Naive thymus-derived CD4-positive, alpha-beta T cell (primary cell): ENCODE results near the gene POLR3B. TPM values are rescaled to one million over a fixed set of nuclear protein-coding genes. Genes with fewer than 3 reads are reported as not detected.
A peak's percentile ranks its signal among the peaks of the same experiment; 100 is the strongest.

Experiments
- ATAC-seq: fragments of 150-1000 bp; cut with Tn5 transposase; 2 replicates; pipeline ENCODE4 v1.10.0; 2021; ENCODE audit warnings: mild to moderate bottlenecking, moderate library complexity
- CTCF ChIA-PET: fragments of 350-600 bp; sonication (Branson Sonifier 250); formaldehyde crosslinking; loops from one replicate; lab custom pipeline; 2021; ENCODE audit warnings: antibody characterized with exemption; lab: Charles Lee
- POLR2A ChIA-PET: fragments of 350-600 bp; sonication (Branson Sonifier 250); formaldehyde crosslinking; loops from one replicate; lab custom pipeline; 2021; ENCODE audit warnings: antibody characterized with exemption, inconsistent platforms; lab: Charles Lee
- DNase-seq, 9 donors: peaks; one replicate each; pipeline versions ENCODE4 v3.0.0 to v3.0.0-alpha.2; 2020 to 2022; ENCODE audit warnings: mixed read lengths in 1 of 9
- H3K27ac ChIP-seq: one replicate; pipeline ENCODE4 v1.7.0; 2013; ENCODE audit warnings: mild to moderate bottlenecking, low read depth, low read length, moderate library complexity
- H3K27me3 ChIP-seq, 2 donors: one replicate each; pipeline ENCODE4 v1.7.0; 2013; ENCODE audit warnings: low read length in 2 of 2, mild to moderate bottlenecking in 2 of 2, moderate library complexity in 2 of 2; ENCODE audit not compliant: control insufficient read depth in 2 of 2, insufficient read depth in 2 of 2
- H3K36me3 ChIP-seq, 3 experiments: 1 replicate in 2 of 3; 2 replicates in 1 of 3; pipeline ENCODE4 v1.7.0; 2013; ENCODE audit warnings: low read length in 3 of 3, mild to moderate bottlenecking in 3 of 3, moderate library complexity in 1 of 3; ENCODE audit not compliant: insufficient read depth in 3 of 3, control insufficient read depth in 2 of 3
- H3K4me1 ChIP-seq, 2 donors: one replicate each; pipeline ENCODE4 v1.7.0; 2013; ENCODE audit warnings: low read length in 2 of 2, mild to moderate bottlenecking in 2 of 2, moderate library complexity in 1 of 2; ENCODE audit not compliant: control insufficient read depth in 2 of 2, insufficient read depth in 2 of 2
- H3K4me3 ChIP-seq: 2 replicates; pipeline ENCODE4 v1.7.0; 2013; ENCODE audit warnings: mild to moderate bottlenecking, low read length
- H3K9me3 ChIP-seq, 3 experiments: 1 replicate in 2 of 3; 2 replicates in 1 of 3; pipeline ENCODE4 v1.7.0; 2013; ENCODE audit warnings: low read length in 3 of 3; ENCODE audit not compliant: control insufficient read depth in 2 of 3
- H3K27ac Mint-ChIP-seq, 9 donors: one replicate each; pipeline ENCODE4 v1.8.0; 2020 to 2022; ENCODE audit warnings: mixed read lengths in 9 of 9, mild to moderate bottlenecking in 8 of 9, moderate library complexity in 5 of 9, inconsistent platforms in 2 of 9
- H3K27me3 Mint-ChIP-seq, 5 donors: one replicate each; pipeline ENCODE4 v1.8.0; 2021 to 2022; ENCODE audit warnings: mixed read lengths in 5 of 5, mild to moderate bottlenecking in 1 of 5
- H3K36me3 Mint-ChIP-seq, 5 donors: one replicate each; pipeline ENCODE4 v1.8.0; 2020 to 2022; ENCODE audit warnings: mixed read lengths in 5 of 5, mild to moderate bottlenecking in 3 of 5, inconsistent platforms in 1 of 5
- H3K4me1 Mint-ChIP-seq, 7 donors: one replicate each; pipeline ENCODE4 v1.8.0; 2020 to 2022; ENCODE audit warnings: mixed read lengths in 7 of 7, mild to moderate bottlenecking in 3 of 7, inconsistent platforms in 1 of 7
- H3K4me3 Mint-ChIP-seq, 10 donors: one replicate each; pipeline ENCODE4 v1.8.0; 2020 to 2022; ENCODE audit warnings: mild to moderate bottlenecking in 10 of 10, mixed read lengths in 10 of 10, moderate library complexity in 6 of 10, inconsistent platforms in 2 of 10
- H3K9me3 Mint-ChIP-seq, 11 donors: one replicate each; pipeline ENCODE4 v1.8.0; 2020 to 2022; ENCODE audit warnings: mixed read lengths in 11 of 11, mild to moderate bottlenecking in 4 of 11, inconsistent platforms in 1 of 11, moderate library complexity in 1 of 11
- intact Hi-C, 2 donors: fragments of 100-400 bp; cut with micrococcal nuclease; formaldehyde crosslinking; loops; one replicate each; pipeline ENCODE4 v1.15.1; 2023
- polyA plus RNA-seq, 2 donors: library from polyadenylated mRNA; unstranded; fragments of 300-500 nt; fragmentation: Illumina TruSeq; gene quantifications; one replicate each; pipeline ENCODE4 v1.2.3, GENCODE V29; 2021
- total RNA-seq, 6 experiments: library from RNA in 5 of 6; stranded (reverse) in 5 of 6; gene quantifications; 1 replicate in 5 of 6; 2 replicates in 1 of 6; pipeline ENCODE4 v1.2.3 and lab custom pipeline; 2021 to 2026

Gene POLR3B
- total and polyA plus RNA-seq, 7 experiments from 2014 or later = 4.7 to 8.7 (median 6.8) TPM

- POLR2A ChIA-PET = no interaction called here
- H3K27ac Mint-ChIP-seq = no peak overlapping the region
- H3K9me3 Mint-ChIP-seq = no peaks in the 10 kb centered on the region
- H3K36me3 Mint-ChIP-seq = peaks cover 3 to 38% (median 14%) of the 10 kb centered on the region in 5 donors
- Histone ChIP-seq H3K4me3 (no peak overlapping the region), H3K27me3 (no peaks in the 10 kb centered on the region), H3K9me3 (no peaks in the 10 kb centered on the region), H3K4me1 (no peaks in the 10 kb centered on the region), H3K27ac (no peak overlapping the region), H3K36me3 (peaks cover 0 to 25% (median 0%) of the 10 kb centered on the region in 3 experiments)
- CTCF ChIA-PET = no interaction called here
- no peaks in the 10 kb centered on the region for H3K4me1 Mint-ChIP-seq
- ATAC-seq = no peak
- no peak overlapping the region for H3K4me3 Mint-ChIP-seq
- intact Hi-C loops = no loop called here
- no peak for DNase-seq
- H3K27me3 Mint-ChIP-seq = no peaks in the 10 kb centered on the region
These were observed 70.4 kb downstream of the POLR3B start for GRCh38 chr12:106427917-106428316.

- Mint-ChIP-seq H3K4me3 (no peak overlapping the region), H3K9me3 (no peaks in the 10 kb centered on the region), H3K27ac (peak overlapping the region in 1 of 9 donors; percentile 8), H3K36me3 (peaks cover 3 to 33% (median 16%) of the 10 kb centered on the region in 5 donors), H3K27me3 (no peaks in the 10 kb centered on the region), H3K4me1 (no peaks in the 10 kb centered on the region)
- POLR2A ChIA-PET = no interaction called here
- no peak overlapping the region for H3K4me3 ChIP-seq
- CTCF ChIA-PET = interaction anchor here (0.7 kb wide), 1 partner anchor 21 kb away, joined by 3 read pairs; no protein-coding TSS in a partner anchor
- H3K27ac ChIP-seq = no peak overlapping the region
- H3K36me3 ChIP-seq = peaks cover 0 to 28% (median 0%) of the 10 kb centered on the region in 3 experiments
- no peaks in the 10 kb centered on the region for H3K27me3 ChIP-seq
- intact Hi-C loops = no loop called here
- no peak for ATAC-seq
- no peak for DNase-seq
- H3K4me1 ChIP-seq = no peaks in the 10 kb centered on the region
- no peaks in the 10 kb centered on the region for H3K9me3 ChIP-seq
These were observed 70.8 kb downstream of the POLR3B start for GRCh38 chr12:106428384-106428783.

GRCh38 chr12:106429043-106429552, 71.5 kb downstream of the POLR3B start:
- Histone ChIP-seq H3K27ac (no peak overlapping the region), H3K27me3 (no peaks in the 10 kb centered on the region), H3K4me1 (no peaks in the 10 kb centered on the region), H3K36me3 (peaks cover 0 to 35% (median 0%) of the 10 kb centered on the region in 3 experiments), H3K4me3 (no peak overlapping the region), H3K9me3 (no peaks in the 10 kb centered on the region)
- ATAC-seq = no peak
- no peak for DNase-seq
- Mint-ChIP-seq H3K4me1 (no peaks in the 10 kb centered on the region), H3K27ac (no peak overlapping the region), H3K27me3 (no peaks in the 10 kb centered on the region), H3K36me3 (peaks cover 3 to 36% (median 16%) of the 10 kb centered on the region in 5 donors), H3K9me3 (no peaks in the 10 kb centered on the region), H3K4me3 (no peak overlapping the region)
- intact Hi-C loops = no loop called here
- ChIA-PET POLR2A (no interaction called here), CTCF (interaction anchor here (0.7 kb wide), 1 partner anchor 22 kb away, joined by 3 read pairs; no protein-coding TSS in a partner anchor)

- peaks cover 0 to 39% (median 0%) of the 10 kb centered on the region in 3 experiments for H3K36me3 ChIP-seq
- no peak overlapping the region for H3K27ac Mint-ChIP-seq
- POLR2A ChIA-PET = no interaction called here
- no peak for ATAC-seq
- H3K4me1 Mint-ChIP-seq = no peaks in the 10 kb centered on the region
- no peaks in the 10 kb centered on the region for H3K4me1 ChIP-seq
- H3K4me3 ChIP-seq = no peak overlapping the region
- no peaks in the 10 kb centered on the region for H3K9me3 ChIP-seq
- H3K27ac ChIP-seq = no peak overlapping the region
- H3K27me3 ChIP-seq = no peaks in the 10 kb centered on the region
- no peak for DNase-seq
- intact Hi-C loops = no loop called here
- CTCF ChIA-PET = no interaction called here
- H3K4me3 Mint-ChIP-seq = no peak overlapping the region
- H3K9me3 Mint-ChIP-seq = peaks cover 0 to 2% (median 0%) of the 10 kb centered on the region in 11 donors
- H3K27me3 Mint-ChIP-seq = no peaks in the 10 kb centered on the region
- peaks cover 3 to 42% (median 19%) of the 10 kb centered on the region in 5 donors for H3K36me3 Mint-ChIP-seq
These were observed 72.1 kb downstream of the POLR3B start for GRCh38 chr12:106429636-106430035.

- Mint-ChIP-seq H3K4me1 (no peaks in the 10 kb centered on the region), H3K36me3 (peaks cover 1 to 54% (median 25%) of the 10 kb centered on the region in 5 donors), H3K27ac (no peak overlapping the region), H3K4me3 (no peak overlapping the region), H3K27me3 (no peaks in the 10 kb centered on the region), H3K9me3 (peaks cover 0 to 2% (median 0%) of the 10 kb centered on the region in 11 donors)
- CTCF ChIA-PET = no interaction called here
- Histone ChIP-seq H3K36me3 (peaks cover 0 to 54% (median 0%) of the 10 kb centered on the region in 3 experiments), H3K9me3 (no peaks in the 10 kb centered on the region), H3K4me1 (no peaks in the 10 kb centered on the region), H3K27ac (no peak overlapping the region), H3K4me3 (no peak overlapping the region), H3K27me3 (no peaks in the 10 kb centered on the region)
- ATAC-seq = no peak
- intact Hi-C loops = no loop called here
- POLR2A ChIA-PET = interaction anchor here (1.1 kb wide), 1 partner anchor 345 kb away, joined by 3 read pairs; no protein-coding TSS in a partner anchor
- no peak for DNase-seq
These were observed 74.4 kb downstream of the POLR3B start for GRCh38 chr12:106431839-106432411.

- Mint-ChIP-seq H3K4me3 (no peak overlapping the region), H3K36me3 (peaks cover 5 to 61% (median 32%) of the 10 kb centered on the region in 5 donors), H3K27ac (no peak overlapping the region), H3K9me3 (peaks cover 0 to 2% (median 0%) of the 10 kb centered on the region in 11 donors), H3K4me1 (no peaks in the 10 kb centered on the region), H3K27me3 (no peaks in the 10 kb centered on the region)
- Histone ChIP-seq H3K9me3 (no peaks in the 10 kb centered on the region), H3K27me3 (no peaks in the 10 kb centered on the region), H3K4me3 (no peak overlapping the region), H3K4me1 (no peaks in the 10 kb centered on the region), H3K27ac (no peak overlapping the region), H3K36me3 (peaks cover 0 to 49% (median 5%) of the 10 kb centered on the region in 3 experiments)
- CTCF ChIA-PET = no interaction called here
- POLR2A ChIA-PET = no interaction called here
- DNase-seq (no peak), ATAC-seq (no peak)
- intact Hi-C loops = no loop called here
These were observed 75.5 kb downstream of the POLR3B start for GRCh38 chr12:106433055-106433454.
